GM18519 (cell line): Measurements from ENCODE around the gene MIS18BP1.

Source experiments
- ATAC-seq: cut with Tn5 transposase; IDR thresholded peaks from one replicate; pipeline ENCODE4 v1.9.1; 2021; ENCODE audit warnings: mild to moderate bottlenecking, moderate library complexity; ENCODE audit not compliant: unreplicated experiment, low FRiP score

MIS18BP1 gene

DNA sequence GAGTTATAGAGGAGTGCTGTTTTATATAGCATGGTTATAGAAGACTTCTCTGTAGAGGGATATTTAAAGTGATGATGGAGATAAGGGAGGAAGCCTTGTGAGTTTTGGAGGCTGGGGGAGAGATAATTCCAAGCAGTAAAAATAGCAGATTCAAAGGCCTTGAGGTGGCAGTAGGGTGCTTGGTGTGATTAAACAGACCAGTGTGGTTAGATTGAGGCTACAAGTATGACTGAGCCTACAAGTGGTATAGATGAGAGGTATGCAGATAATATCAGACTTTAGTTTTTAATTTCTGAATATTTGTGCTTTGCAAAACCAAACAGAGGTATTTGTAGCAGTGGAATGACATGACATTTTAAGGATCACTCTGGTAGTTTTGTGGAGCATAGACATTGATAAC lies 96.9 kb downstream of the MIS18BP1 start:
- ATAC-seq = peak; percentile 67
